DND-41 (cell line): ENCODE data around the gene PI4KA.

Source experiments
- CTCF ChIP-seq: IDR thresholded peaks from 2 replicates; pipeline ENCODE4 v1.5.1; 2012; ENCODE audit warnings: borderline replicate concordance, low read length, moderate library complexity, mild to moderate bottlenecking; ENCODE audit not compliant: poor library complexity, severe bottlenecking; ENCODE audit errors: extremely low read depth
- EZH2 ChIP-seq: IDR thresholded peaks from 3 replicates; pipeline ENCODE4 v1.6.1; 2012; ENCODE audit warnings: borderline replicate concordance, low read depth, mild to moderate bottlenecking, moderate library complexity, low read length, inconsistent platforms; ENCODE audit not compliant: severe bottlenecking

GRCh38 chr22:20884454-20884853, 25.8 kb upstream of the PI4KA start:
- TF ChIP-seq CTCF (no peak), EZH2 (no peak)
